Mesenchymal stem cell (in vitro differentiated cells and primary cell): ENCODE results near the gene LIPK.

Experiments
- DNase-seq: peaks from one replicate; pipeline ENCODE4 v3.0.0-alpha.2; 2013
- H2AFZ ChIP-seq: one replicate; pipeline ENCODE4 v1.6.1; 2013; ENCODE audit warnings: low read depth, mild to moderate bottlenecking, control low read depth, inconsistent platforms, low read length, moderate library complexity
- H2AK5ac ChIP-seq: 2 replicates; pipeline ENCODE4 v1.6.1; 2013; ENCODE audit warnings: low read length, moderate library complexity, mild to moderate bottlenecking, inconsistent platforms; ENCODE audit not compliant: severe bottlenecking
- H2BK120ac ChIP-seq: one replicate; pipeline ENCODE4 v1.6.1; 2013; ENCODE audit warnings: low read depth, mild to moderate bottlenecking, inconsistent platforms, low read length, moderate library complexity
- H2BK12ac ChIP-seq, 2 experiments: one replicate each; pipeline ENCODE4 v1.6.1; 2013; ENCODE audit warnings: inconsistent platforms in 2 of 2, low read length in 2 of 2, mild to moderate bottlenecking in 2 of 2, moderate library complexity in 2 of 2, control low read depth in 1 of 2
- H2BK15ac ChIP-seq: one replicate; pipeline ENCODE4 v1.6.1; 2013; ENCODE audit warnings: mild to moderate bottlenecking, low read depth, inconsistent platforms; ENCODE audit not compliant: poor library complexity, severe bottlenecking
- H2BK5ac ChIP-seq: 2 replicates; pipeline ENCODE4 v1.6.1; 2013; ENCODE audit warnings: low read depth, mild to moderate bottlenecking, low read length, control low read depth, inconsistent platforms; ENCODE audit not compliant: poor library complexity, severe bottlenecking
- H3K14ac ChIP-seq, 2 experiments: one replicate each; pipeline ENCODE4 v1.6.1; 2013; ENCODE audit warnings: inconsistent platforms in 2 of 2, low read length in 2 of 2, control low read depth in 1 of 2, mild to moderate bottlenecking in 1 of 2, moderate library complexity in 1 of 2
- H3K18ac ChIP-seq, 2 experiments: one replicate each; pipeline ENCODE4 v1.6.1; 2013; ENCODE audit warnings: inconsistent platforms in 2 of 2, low read length in 2 of 2, control low read depth in 1 of 2, low read depth in 1 of 2, mild to moderate bottlenecking in 1 of 2
- H3K23ac ChIP-seq, 2 experiments: one replicate each; pipeline ENCODE4 v1.6.1; 2013; ENCODE audit warnings: inconsistent platforms in 2 of 2, low read length in 2 of 2, mild to moderate bottlenecking in 2 of 2, moderate library complexity in 2 of 2, control low read depth in 1 of 2
- H3K27ac ChIP-seq: 2 replicates; pipeline ENCODE4 v1.5.1; 2013; ENCODE audit warnings: mild to moderate bottlenecking, moderate library complexity, low read length, control low read depth, inconsistent platforms; ENCODE audit not compliant: poor library complexity, severe bottlenecking
- H3K27me3 ChIP-seq, 2 experiments: 2 replicates each; pipeline versions ENCODE4 v1.6.1 to v1.7.0; 2013; ENCODE audit warnings: low read length in 2 of 2, mild to moderate bottlenecking in 2 of 2, moderate library complexity in 2 of 2, control low read depth in 1 of 2, inconsistent platforms in 1 of 2; ENCODE audit not compliant: control insufficient read depth in 1 of 2, insufficient read depth in 1 of 2
- H3K36me3 ChIP-seq, 2 experiments: 2 replicates each; pipeline versions ENCODE4 v1.6.1 to v1.7.0; 2013; ENCODE audit warnings: low read length in 2 of 2, control low read depth in 1 of 2, inconsistent platforms in 1 of 2, low read depth in 1 of 2, mild to moderate bottlenecking in 1 of 2; ENCODE audit not compliant: insufficient read depth in 2 of 2, control insufficient read depth in 1 of 2
- H3K4ac ChIP-seq, 2 experiments: one replicate each; pipeline ENCODE4 v1.6.1; 2013; ENCODE audit warnings: inconsistent platforms in 2 of 2, low read length in 2 of 2, mild to moderate bottlenecking in 2 of 2, moderate library complexity in 2 of 2, control low read depth in 1 of 2, low read depth in 1 of 2
- H3K4me1 ChIP-seq: 2 replicates; pipeline ENCODE4 v1.6.1; 2013; ENCODE audit warnings: low read depth, low read length, control low read depth; ENCODE audit not compliant: control insufficient read depth, insufficient read depth
- H3K4me2 ChIP-seq: 2 replicates; pipeline ENCODE4 v1.6.1; 2013; ENCODE audit warnings: low read length, mild to moderate bottlenecking, inconsistent platforms; ENCODE audit not compliant: poor library complexity, severe bottlenecking
- H3K4me3 ChIP-seq, 2 experiments: 2 replicates each; pipeline versions ENCODE4 v1.5.1 to v1.7.0; 2013; ENCODE audit warnings: low read length in 2 of 2, mild to moderate bottlenecking in 2 of 2, control low read depth in 1 of 2, low read depth in 1 of 2; ENCODE audit not compliant: insufficient read depth in 1 of 2
- H3K79me1 ChIP-seq: replicated peaks from 2 replicates; pipeline ENCODE4 v1.6.1; 2013; ENCODE audit warnings: mild to moderate bottlenecking, control low read depth, low read length, inconsistent platforms; ENCODE audit not compliant: poor library complexity, severe bottlenecking
- H3K9ac ChIP-seq: 2 replicates; pipeline ENCODE4 v1.7.0; 2013; ENCODE audit warnings: mild to moderate bottlenecking, low read length, moderate library complexity
- H3K9me3 ChIP-seq: 2 replicates; pipeline ENCODE4 v1.7.0; 2013; ENCODE audit warnings: mild to moderate bottlenecking, low read length; ENCODE audit not compliant: control insufficient read depth
- H4K8ac ChIP-seq: one replicate; pipeline ENCODE4 v1.6.1; 2013; ENCODE audit warnings: inconsistent platforms, mild to moderate bottlenecking, low read length, moderate library complexity
- H4K91ac ChIP-seq: one replicate; pipeline ENCODE4 v1.6.1; 2013; ENCODE audit warnings: mild to moderate bottlenecking, low read length, inconsistent platforms
- WGBS: methylation state at CpG from one replicate; pipeline ENCODE4 v1.1.7; 2013; ENCODE audit warnings: mixed read lengths; 5-methylcytosine and 5-hydroxymethylcytosine counted together

The LIPK gene

GRCh38 chr10:88730864-88731263 is 24.8 kb downstream of the LIPK start:
- Histone ChIP-seq H4K91ac (no peak overlapping the region), H3K27me3 (peaks cover 0 to 13% of the 10 kb centered on the region in 2 experiments), H3K9ac (no peak overlapping the region), H3K4ac (no peak overlapping the region), H3K4me3 (no peak overlapping the region), H3K4me2 (no peak overlapping the region), H3K36me3 (no peaks in the 10 kb centered on the region), H3K23ac (no peak overlapping the region), H2BK5ac (no peak overlapping the region), H3K27ac (no peak overlapping the region), H3K4me1 (peaks cover 3% of the 10 kb centered on the region), H2AFZ (no peak overlapping the region), H2AK5ac (no peak overlapping the region), H2BK120ac (no peak overlapping the region), H4K8ac (no peak overlapping the region), H3K18ac (no peak overlapping the region), H2BK12ac (no peak overlapping the region), H3K14ac (no peak overlapping the region), H3K79me1 (no peaks in the 10 kb centered on the region), H2BK15ac (no peak overlapping the region), H3K9me3 (no peaks in the 10 kb centered on the region)
- no peak for DNase-seq
- 92% methylated on average over 2 of the region's 4 CpGs for WGBS

DNA sequence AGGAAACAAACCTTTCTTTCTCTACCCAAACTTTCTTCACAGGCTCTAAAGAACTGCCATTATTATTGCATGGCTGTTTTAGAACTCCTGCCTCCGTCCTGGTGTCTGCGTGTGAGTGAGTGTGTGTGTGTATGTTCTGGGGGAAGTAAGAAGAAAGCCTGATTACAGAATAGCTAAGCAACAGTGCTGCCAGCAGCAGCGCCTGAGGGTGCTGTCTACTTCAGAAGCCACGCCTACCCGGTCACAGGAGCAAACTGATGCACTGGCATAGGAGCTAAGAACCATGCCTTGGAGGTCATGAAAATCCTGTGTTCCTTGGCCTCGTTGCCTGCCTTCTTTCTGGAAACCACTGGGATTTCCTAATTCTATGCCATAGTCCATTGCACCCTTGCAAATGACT is 25.2 kb downstream of the LIPK start:
- H2AFZ ChIP-seq, result no peak overlapping the region
- no peak overlapping the region for H2BK5ac ChIP-seq
- no peak overlapping the region for H3K18ac ChIP-seq
- H3K4me2 ChIP-seq, result no peak overlapping the region
- no peak overlapping the region for H2BK15ac ChIP-seq
- no peaks in the 10 kb centered on the region for H3K79me1 ChIP-seq
- WGBS, result 72% methylated on average over 6 of the region's 6 CpGs
- H3K4me1 ChIP-seq, result peaks cover 3% of the 10 kb centered on the region
- H3K27ac ChIP-seq, result no peak overlapping the region
- H4K8ac ChIP-seq, result no peak overlapping the region
- H2BK120ac ChIP-seq, result no peak overlapping the region
- H3K4ac ChIP-seq, result no peak overlapping the region
- DNase-seq, result no peak
- no peak overlapping the region for H3K14ac ChIP-seq
- no peaks in the 10 kb centered on the region for H3K9me3 ChIP-seq
- H3K9ac ChIP-seq, result no peak overlapping the region
- H4K91ac ChIP-seq, result no peak overlapping the region
- no peak overlapping the region for H2AK5ac ChIP-seq
- peaks cover 0 to 13% of the 10 kb centered on the region in 2 experiments for H3K27me3 ChIP-seq
- no peak overlapping the region for H2BK12ac ChIP-seq
- H3K23ac ChIP-seq, result no peak overlapping the region
- H3K36me3 ChIP-seq, result no peaks in the 10 kb centered on the region
- no peak overlapping the region for H3K4me3 ChIP-seq

- H3K79me1 ChIP-seq, result no peaks in the 10 kb centered on the region
- no peak overlapping the region for H4K91ac ChIP-seq
Measured at GRCh38 chr10:88733215-88733614, 27.2 kb downstream of the LIPK start.

GRCh38 chr10:88735661-88736060 is 29.6 kb downstream of the LIPK start:
- Histone ChIP-seq H4K91ac (no peak overlapping the region), H3K27me3 (no peaks in the 10 kb centered on the region), H3K23ac (no peak overlapping the region), H2BK120ac (no peak overlapping the region), H2BK5ac (no peak overlapping the region), H3K18ac (no peak overlapping the region), H2AFZ (no peak overlapping the region), H2AK5ac (no peak overlapping the region), H3K79me1 (no peaks in the 10 kb centered on the region), H2BK15ac (no peak overlapping the region), H4K8ac (peak overlapping the region; percentile 14), H3K4me2 (no peak overlapping the region), H3K9me3 (no peaks in the 10 kb centered on the region), H3K9ac (no peak overlapping the region), H3K4me1 (peaks cover 2% of the 10 kb centered on the region), H3K4ac (no peak overlapping the region), H2BK12ac (no peak overlapping the region), H3K4me3 (no peak overlapping the region), H3K27ac (no peak overlapping the region), H3K14ac (no peak overlapping the region), H3K36me3 (no peaks in the 10 kb centered on the region)
- DNase-seq, result no peak
- WGBS, result 83% methylated on average over 1 of the region's 1 CpG

More at GRCh38 chr10:88733215-88733614, 27.2 kb downstream of the LIPK start:
- no peak overlapping the region for H2BK15ac ChIP-seq
- H4K8ac ChIP-seq, result no peak overlapping the region
- H3K4me1 ChIP-seq, result peaks cover 3% of the 10 kb centered on the region
- no peak overlapping the region for H2BK5ac ChIP-seq
- H3K4me3 ChIP-seq, result no peak overlapping the region
- H3K36me3 ChIP-seq, result no peaks in the 10 kb centered on the region
- no peak overlapping the region for H3K4ac ChIP-seq
- H3K18ac ChIP-seq, result no peak overlapping the region
- no peaks in the 10 kb centered on the region for H3K27me3 ChIP-seq
- H3K27ac ChIP-seq, result no peak overlapping the region
- H3K9ac ChIP-seq, result no peak overlapping the region
- H2AK5ac ChIP-seq, result no peak overlapping the region
- no peaks in the 10 kb centered on the region for H3K9me3 ChIP-seq
- H2BK12ac ChIP-seq, result no peak overlapping the region
- H3K14ac ChIP-seq, result no peak overlapping the region
- H3K4me2 ChIP-seq, result no peak overlapping the region
- no peak overlapping the region for H2BK120ac ChIP-seq
- no peak for DNase-seq
- H3K23ac ChIP-seq, result no peak overlapping the region
- 83% methylated on average over 2 of the region's 2 CpGs for WGBS
- no peak overlapping the region for H2AFZ ChIP-seq
